ENCODE data around the gene CEP85L.

CEP85L gene

GRCh38 chr6:118639054-118639964 lies 12.1 kb downstream of the CEP85L start:
- H3K27me3 ChIP-seq (ENCODE audit: control insufficient read depth, insufficient read depth, low read length), result no peaks in the 10 kb centered on the region
- no peak overlapping the region for H3K9ac ChIP-seq (ENCODE audit: low read length)
- peaks cover 3% of the 10 kb centered on the region; the same call in 1 of the 2 replicates for H3K4me1 ChIP-seq (ENCODE audit: control insufficient read depth, insufficient read depth, low read length)
- H3K4me3 ChIP-seq (ENCODE audit: low read depth, low read length), result no peak overlapping the region
- H3K9me3 ChIP-seq (ENCODE audit: control insufficient read depth, insufficient read depth, low read depth, low read length), result 0 out of 2 replicates have a peak, but pooled peaks cover 5% of the 10 kb centered on the region
- no peaks in the 10 kb centered on the region for H3K36me3 ChIP-seq (ENCODE audit: control insufficient read depth, insufficient read depth, low read length)
- no peak overlapping the region for H3K27ac ChIP-seq (ENCODE audit: low read depth, low read length)

- no peaks in the 10 kb centered on the region for H3K36me3 ChIP-seq (ENCODE audit: control insufficient read depth, insufficient read depth, low read length)
- H3K4me3 ChIP-seq (ENCODE audit: low read depth, low read length), result no peak overlapping the region
- H3K4me1 ChIP-seq (ENCODE audit: control insufficient read depth, insufficient read depth, low read length), result peaks cover 5% of the 10 kb centered on the region; the same call in 1 of the 2 replicates
- H3K9me3 ChIP-seq (ENCODE audit: control insufficient read depth, insufficient read depth, low read depth, low read length), result 0 out of 2 replicates have a peak, but pooled peaks cover 5% of the 10 kb centered on the region
- H3K27ac ChIP-seq (ENCODE audit: low read depth, low read length), result no peak overlapping the region
- no peak overlapping the region for H3K9ac ChIP-seq (ENCODE audit: low read length)
- no peaks in the 10 kb centered on the region for H3K27me3 ChIP-seq (ENCODE audit: control insufficient read depth, insufficient read depth, low read length)
Observed at GRCh38 chr6:118638288-118638687, 13.1 kb downstream of the CEP85L start.

DNA sequence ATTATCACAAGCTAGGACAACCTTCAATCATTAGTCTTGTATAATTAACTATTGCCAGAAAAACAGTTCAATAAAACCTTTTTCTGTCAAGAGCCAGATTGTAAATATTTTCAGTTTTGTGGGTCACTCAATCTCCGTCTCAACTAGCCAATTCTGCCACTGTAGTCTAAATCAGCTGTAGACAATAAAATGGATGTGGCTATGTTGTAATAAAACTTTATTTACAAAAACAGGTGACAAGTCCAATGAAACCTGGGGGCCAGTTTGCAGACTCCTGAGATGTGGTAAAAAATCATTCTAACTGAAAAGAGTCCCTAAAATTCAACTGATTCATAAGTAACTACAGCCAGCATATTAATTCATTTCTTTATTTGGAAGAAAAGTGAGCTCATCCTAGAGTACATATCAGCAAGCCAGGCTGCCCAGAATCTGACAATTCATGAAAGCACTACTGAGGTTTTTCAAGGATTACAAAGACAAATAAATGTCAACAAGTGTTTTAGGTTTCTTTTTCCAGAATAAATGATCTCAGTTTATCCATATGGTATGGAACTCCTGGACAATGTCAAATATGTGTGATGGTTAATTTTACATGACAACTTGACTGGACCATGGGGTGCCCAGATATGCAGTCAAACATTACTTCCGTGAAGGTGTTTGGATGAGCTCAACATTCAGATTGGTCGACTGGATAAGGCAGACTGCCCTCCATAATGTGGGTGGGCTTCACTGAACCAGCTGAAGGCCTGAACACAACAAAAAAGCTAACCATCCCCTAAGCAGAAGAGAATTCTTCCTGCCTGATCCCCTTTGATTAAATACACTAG lies 15.3 kb downstream of the CEP85L start:
- H3K27ac ChIP-seq (ENCODE audit: low read depth, low read length), result no peak overlapping the region
- no peaks in the 10 kb centered on the region for H3K27me3 ChIP-seq (ENCODE audit: control insufficient read depth, insufficient read depth, low read length)
- no peaks in the 10 kb centered on the region for H3K36me3 ChIP-seq (ENCODE audit: control insufficient read depth, insufficient read depth, low read length)
- H3K4me3 ChIP-seq (ENCODE audit: low read depth, low read length), result no peak overlapping the region
- H3K9ac ChIP-seq (ENCODE audit: low read length), result no peak overlapping the region
- peaks cover 5% of the 10 kb centered on the region; the same call in 1 of the 2 replicates for H3K4me1 ChIP-seq (ENCODE audit: control insufficient read depth, insufficient read depth, low read length)
- H3K9me3 ChIP-seq (ENCODE audit: control insufficient read depth, insufficient read depth, low read depth, low read length), result 0 out of 2 replicates have a peak, but pooled peaks cover 5% of the 10 kb centered on the region

DNA sequence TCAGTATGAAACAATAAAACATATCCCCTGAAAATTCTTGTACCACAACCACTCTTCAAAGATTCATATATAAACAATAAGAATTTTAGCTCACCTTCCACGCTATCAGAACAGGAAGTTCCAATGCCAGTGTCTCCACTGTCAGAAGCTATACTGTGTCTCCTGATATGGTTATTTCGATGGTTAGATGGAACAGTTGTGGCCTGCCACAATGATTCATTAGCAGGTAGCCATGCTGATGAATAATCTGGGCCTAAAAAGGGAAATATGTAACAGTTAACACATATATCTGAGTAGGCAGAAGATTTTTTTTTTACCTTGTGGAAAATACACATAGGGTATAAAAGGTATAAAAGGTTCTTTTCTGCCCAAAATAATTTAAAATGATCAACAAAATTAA lies 19.0 kb downstream of the CEP85L start:
- Histone ChIP-seq H3K4me1 (ENCODE audit: control insufficient read depth, insufficient read depth, low read length) (peaks cover 18% of the 10 kb centered on the region), H3K27ac (ENCODE audit: low read depth, low read length) (no peak overlapping the region), H3K9me3 (ENCODE audit: control insufficient read depth, insufficient read depth, low read depth, low read length) (0 out of 2 replicates have a peak, but pooled peaks cover 5% of the 10 kb centered on the region), H3K4me3 (ENCODE audit: low read depth, low read length) (no peak overlapping the region), H3K27me3 (ENCODE audit: control insufficient read depth, insufficient read depth, low read length) (no peaks in the 10 kb centered on the region), H3K36me3 (ENCODE audit: control insufficient read depth, insufficient read depth, low read length) (no peaks in the 10 kb centered on the region), H3K9ac (ENCODE audit: low read length) (no peak overlapping the region)

- H3K36me3 ChIP-seq (ENCODE audit: control insufficient read depth, insufficient read depth, low read length), result no peaks in the 10 kb centered on the region
- no peak overlapping the region for H3K27ac ChIP-seq (ENCODE audit: low read depth, low read length)
- no peaks in the 10 kb centered on the region for H3K27me3 ChIP-seq (ENCODE audit: control insufficient read depth, insufficient read depth, low read length)
- H3K4me1 ChIP-seq (ENCODE audit: control insufficient read depth, insufficient read depth, low read length), result peaks cover 18% of the 10 kb centered on the region
- no peak overlapping the region for H3K9ac ChIP-seq (ENCODE audit: low read length)
- peaks cover 8% of the 10 kb centered on the region for H3K9me3 ChIP-seq (ENCODE audit: control insufficient read depth, insufficient read depth, low read depth, low read length)
- H3K4me3 ChIP-seq (ENCODE audit: low read depth, low read length), result no peak overlapping the region
Observed at GRCh38 chr6:118630923-118631322, 20.5 kb downstream of the CEP85L start.

GRCh38 chr6:118630067-118630466 lies 21.3 kb downstream of the CEP85L start:
- H3K9me3 ChIP-seq (ENCODE audit: control insufficient read depth, insufficient read depth, low read depth, low read length), result peaks cover 14% of the 10 kb centered on the region
- peaks cover 18% of the 10 kb centered on the region for H3K4me1 ChIP-seq (ENCODE audit: control insufficient read depth, insufficient read depth, low read length)
- H3K9ac ChIP-seq (ENCODE audit: low read length), result no peak overlapping the region
- no peak overlapping the region; the same call in 1 of the 2 replicates for H3K27ac ChIP-seq (ENCODE audit: low read depth, low read length)
- no peak overlapping the region for H3K4me3 ChIP-seq (ENCODE audit: low read depth, low read length)
- no peaks in the 10 kb centered on the region for H3K36me3 ChIP-seq (ENCODE audit: control insufficient read depth, insufficient read depth, low read length)
- no peaks in the 10 kb centered on the region for H3K27me3 ChIP-seq (ENCODE audit: control insufficient read depth, insufficient read depth, low read length)

DNA sequence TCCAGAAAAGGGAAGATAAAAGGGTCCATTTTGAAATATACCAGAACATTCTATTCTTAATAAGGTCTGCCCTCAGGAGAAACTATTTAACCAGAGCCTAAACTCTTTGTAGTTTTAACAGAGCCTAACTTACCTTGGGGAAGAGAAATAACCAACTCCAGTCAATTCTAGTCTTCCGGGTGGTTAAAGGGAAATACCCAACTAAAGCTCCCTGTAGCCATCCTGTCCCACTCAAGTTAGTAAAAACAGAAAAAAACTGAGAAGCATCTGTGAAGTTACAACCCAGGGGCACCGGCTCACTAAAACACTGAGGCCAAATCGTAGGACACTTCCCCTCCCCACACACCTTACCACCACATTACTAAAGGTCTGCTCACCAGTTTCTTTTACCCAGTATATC lies 23.7 kb downstream of the CEP85L start:
- Histone ChIP-seq H3K27ac (ENCODE audit: low read depth, low read length) (no peak overlapping the region), H3K9me3 (ENCODE audit: control insufficient read depth, insufficient read depth, low read depth, low read length) (peaks cover 17% of the 10 kb centered on the region), H3K4me1 (ENCODE audit: control insufficient read depth, insufficient read depth, low read length) (peaks cover 13% of the 10 kb centered on the region), H3K27me3 (ENCODE audit: control insufficient read depth, insufficient read depth, low read length) (no peaks in the 10 kb centered on the region), H3K9ac (ENCODE audit: low read length) (no peak overlapping the region), H3K4me3 (ENCODE audit: low read depth, low read length) (no peak overlapping the region), H3K36me3 (ENCODE audit: control insufficient read depth, insufficient read depth, low read length) (no peaks in the 10 kb centered on the region)

GRCh38 chr6:118625833-118626232 lies 25.6 kb downstream of the CEP85L start:
- H3K9me3 ChIP-seq (ENCODE audit: control insufficient read depth, insufficient read depth, low read depth, low read length), result peaks cover 17% of the 10 kb centered on the region
- H3K9ac ChIP-seq (ENCODE audit: low read length), result no peak overlapping the region
- H3K27ac ChIP-seq (ENCODE audit: low read depth, low read length), result no peak overlapping the region
- H3K4me3 ChIP-seq (ENCODE audit: low read depth, low read length), result no peak overlapping the region
- no peaks in the 10 kb centered on the region for H3K27me3 ChIP-seq (ENCODE audit: control insufficient read depth, insufficient read depth, low read length)
- no peaks in the 10 kb centered on the region for H3K36me3 ChIP-seq (ENCODE audit: control insufficient read depth, insufficient read depth, low read length)
- peaks cover 13% of the 10 kb centered on the region for H3K4me1 ChIP-seq (ENCODE audit: control insufficient read depth, insufficient read depth, low read length)

GRCh38 chr6:118621799-118622470 lies 29.5 kb downstream of the CEP85L start:
- H3K9ac ChIP-seq (ENCODE audit: low read length), result no peak overlapping the region
- H3K27ac ChIP-seq (ENCODE audit: low read depth, low read length), result no peak overlapping the region
- H3K9me3 ChIP-seq (ENCODE audit: control insufficient read depth, insufficient read depth, low read depth, low read length), result peaks cover 17% of the 10 kb centered on the region
- H3K36me3 ChIP-seq (ENCODE audit: control insufficient read depth, insufficient read depth, low read length), result no peaks in the 10 kb centered on the region
- no peak overlapping the region for H3K4me3 ChIP-seq (ENCODE audit: low read depth, low read length)
- H3K4me1 ChIP-seq (ENCODE audit: control insufficient read depth, insufficient read depth, low read length), result no peaks in the 10 kb centered on the region
- H3K27me3 ChIP-seq (ENCODE audit: control insufficient read depth, insufficient read depth, low read length), result no peaks in the 10 kb centered on the region

DNA sequence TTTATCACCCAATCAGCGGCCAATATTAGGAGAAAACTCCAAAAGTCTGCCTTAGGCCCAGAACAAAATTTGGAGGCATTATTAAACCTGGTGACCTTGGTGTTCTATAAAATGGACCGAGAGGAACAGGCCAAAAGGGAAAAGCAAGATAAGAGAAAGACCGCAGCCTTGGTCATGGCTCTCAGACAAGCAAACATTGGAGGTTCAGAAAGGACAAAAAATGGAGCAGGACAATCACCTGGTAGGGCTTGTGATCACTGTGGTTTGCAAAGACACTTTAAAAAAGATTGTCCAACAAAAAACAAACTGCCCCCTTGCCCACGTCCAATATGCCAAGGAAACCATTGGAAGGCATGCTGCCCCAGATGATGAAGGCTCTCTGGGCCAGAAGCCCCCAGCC lies 31.2 kb downstream of the CEP85L start:
- H3K4me1 ChIP-seq (ENCODE audit: control insufficient read depth, insufficient read depth, low read length), result no peaks in the 10 kb centered on the region
- 0 out of 2 replicates have a peak, but pooled peaks cover 3% of the 10 kb centered on the region for H3K9me3 ChIP-seq (ENCODE audit: control insufficient read depth, insufficient read depth, low read depth, low read length)
- no peak overlapping the region for H3K9ac ChIP-seq (ENCODE audit: low read length)
- H3K27me3 ChIP-seq (ENCODE audit: control insufficient read depth, insufficient read depth, low read length), result no peaks in the 10 kb centered on the region
- H3K36me3 ChIP-seq (ENCODE audit: control insufficient read depth, insufficient read depth, low read length), result no peaks in the 10 kb centered on the region
- no peak overlapping the region for H3K27ac ChIP-seq (ENCODE audit: low read depth, low read length)
- no peak overlapping the region for H3K4me3 ChIP-seq (ENCODE audit: low read depth, low read length)
